ENCODE results near the gene TEN1. TPM values are rescaled to one million over a fixed set of nuclear protein-coding genes. Genes with fewer than 3 reads are reported as not detected.

TEN1 gene
- total RNA-seq, 1 donor from 2014 or later: 5.9 TPM

DNA sequence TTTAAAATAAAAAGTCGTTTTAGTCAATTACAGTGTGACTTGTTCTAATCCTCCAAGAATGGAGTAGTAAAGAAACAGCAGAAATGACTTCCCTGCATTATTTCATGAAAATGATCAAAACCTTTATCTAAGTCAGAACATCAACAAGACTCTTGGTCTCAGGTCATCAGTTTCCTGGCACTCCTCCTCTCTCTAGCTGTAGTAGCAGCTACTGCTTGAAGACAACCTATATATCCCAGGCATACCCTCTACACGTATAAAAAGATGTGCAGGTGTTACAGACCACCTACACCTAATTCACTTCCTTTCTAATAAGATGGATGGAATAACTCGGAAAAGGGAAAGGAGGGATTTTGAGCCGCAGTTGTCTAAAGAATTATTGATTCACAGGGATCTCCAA, 36.6 kb upstream of the TEN1 start:
- no peak overlapping the region for H3K4me3 Mint-ChIP-seq
- H3K9me3 Mint-ChIP-seq: no peaks in the 10 kb centered on the region
- Histone ChIP-seq H3K27me3 (no peaks in the 10 kb centered on the region), H3K4me3 (no peak overlapping the region), H3K4me1 (peaks cover 8% of the 10 kb centered on the region), H3K4me2 (no peak overlapping the region), H4K20me1 (ENCODE audit: low read depth) (no peaks in the 10 kb centered on the region), H3K79me2 (ENCODE audit: low read depth) (no peaks in the 10 kb centered on the region), H2AFZ (replicated peaks) (no peak overlapping the region), H3K36me3 (no peaks in the 10 kb centered on the region), H3F3A (ENCODE audit: low read depth) (peaks cover 9% of the 10 kb centered on the region), H3K9ac (no peak overlapping the region), H3K27ac (no peak overlapping the region), H3K9me3 (ENCODE audit: low read depth) (no peaks in the 10 kb centered on the region)
- DNase-seq (ENCODE audit: low spot score): no peak
- peaks cover 6% of the 10 kb centered on the region for H3K27me3 Mint-ChIP-seq (ENCODE audit: insufficient read depth, low read depth)
- no peak overlapping the region for H3K27ac Mint-ChIP-seq
- H3K4me1 Mint-ChIP-seq: peaks cover 15% of the 10 kb centered on the region
- TF ChIP-seq EZH2phosphoT487 (IDR thresholded peaks at IDR 0.05): no peak
- H3K36me3 Mint-ChIP-seq: peaks cover 8% of the 10 kb centered on the region

DNA sequence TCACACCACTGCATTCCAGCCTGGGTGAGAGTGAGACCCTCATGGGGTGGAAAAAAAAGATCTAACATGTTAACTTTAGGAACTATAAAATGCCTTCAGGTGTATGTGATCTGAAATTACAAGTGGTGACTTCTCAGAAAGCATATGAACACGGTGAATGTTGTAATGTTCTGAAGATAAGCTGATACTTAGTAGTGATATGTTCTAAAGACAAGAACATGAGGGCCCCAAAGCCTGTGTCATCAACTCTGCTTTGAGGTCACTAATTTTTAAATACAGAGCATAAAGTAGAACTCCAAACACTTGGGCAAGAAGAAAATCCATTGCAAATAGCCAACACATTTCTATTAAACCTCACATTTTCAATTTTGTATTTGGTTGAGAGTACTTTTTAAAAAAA, 35.5 kb upstream of the TEN1 start:
- Histone ChIP-seq H3K36me3 (no peaks in the 10 kb centered on the region), H3K4me1 (peaks cover 8% of the 10 kb centered on the region), H3K79me2 (ENCODE audit: low read depth) (no peaks in the 10 kb centered on the region), H3K4me2 (no peak overlapping the region), H3K9ac (no peak overlapping the region), H3K4me3 (no peak overlapping the region), H3K9me3 (ENCODE audit: low read depth) (no peaks in the 10 kb centered on the region), H3K27ac (no peak overlapping the region), H3K27me3 (no peaks in the 10 kb centered on the region), H4K20me1 (ENCODE audit: low read depth) (no peaks in the 10 kb centered on the region), H2AFZ (replicated peaks) (no peak overlapping the region), H3F3A (ENCODE audit: low read depth) (peaks cover 9% of the 10 kb centered on the region)
- peaks cover 5% of the 10 kb centered on the region for H3K36me3 Mint-ChIP-seq
- peaks cover 2% of the 10 kb centered on the region for H3K27me3 Mint-ChIP-seq (ENCODE audit: insufficient read depth, low read depth)
- no peaks in the 10 kb centered on the region for H3K9me3 Mint-ChIP-seq
- no peak overlapping the region for H3K4me3 Mint-ChIP-seq
- TF ChIP-seq EZH2 (IDR thresholded peaks at IDR 0.05): no peak
- TF ChIP-seq, protein P1, sequence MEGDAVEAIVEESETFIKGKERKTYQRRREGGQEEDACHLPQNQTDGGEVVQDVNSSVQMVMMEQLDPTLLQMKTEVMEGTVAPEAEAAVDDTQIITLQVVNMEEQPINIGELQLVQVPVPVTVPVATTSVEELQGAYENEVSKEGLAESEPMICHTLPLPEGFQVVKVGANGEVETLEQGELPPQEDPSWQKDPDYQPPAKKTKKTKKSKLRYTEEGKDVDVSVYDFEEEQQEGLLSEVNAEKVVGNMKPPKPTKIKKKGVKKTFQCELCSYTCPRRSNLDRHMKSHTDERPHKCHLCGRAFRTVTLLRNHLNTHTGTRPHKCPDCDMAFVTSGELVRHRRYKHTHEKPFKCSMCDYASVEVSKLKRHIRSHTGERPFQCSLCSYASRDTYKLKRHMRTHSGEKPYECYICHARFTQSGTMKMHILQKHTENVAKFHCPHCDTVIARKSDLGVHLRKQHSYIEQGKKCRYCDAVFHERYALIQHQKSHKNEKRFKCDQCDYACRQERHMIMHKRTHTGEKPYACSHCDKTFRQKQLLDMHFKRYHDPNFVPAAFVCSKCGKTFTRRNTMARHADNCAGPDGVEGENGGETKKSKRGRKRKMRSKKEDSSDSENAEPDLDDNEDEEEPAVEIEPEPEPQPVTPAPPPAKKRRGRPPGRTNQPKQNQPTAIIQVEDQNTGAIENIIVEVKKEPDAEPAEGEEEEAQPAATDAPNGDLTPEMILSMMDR (IDR thresholded peaks at IDR 0.05): no peak
- no peak for TF ChIP-seq EZH2phosphoT487 (IDR thresholded peaks at IDR 0.05)
- H3K4me1 Mint-ChIP-seq: peaks cover 15% of the 10 kb centered on the region
- no peak overlapping the region for H3K27ac Mint-ChIP-seq
- no peak for DNase-seq (ENCODE audit: low spot score)

DNA sequence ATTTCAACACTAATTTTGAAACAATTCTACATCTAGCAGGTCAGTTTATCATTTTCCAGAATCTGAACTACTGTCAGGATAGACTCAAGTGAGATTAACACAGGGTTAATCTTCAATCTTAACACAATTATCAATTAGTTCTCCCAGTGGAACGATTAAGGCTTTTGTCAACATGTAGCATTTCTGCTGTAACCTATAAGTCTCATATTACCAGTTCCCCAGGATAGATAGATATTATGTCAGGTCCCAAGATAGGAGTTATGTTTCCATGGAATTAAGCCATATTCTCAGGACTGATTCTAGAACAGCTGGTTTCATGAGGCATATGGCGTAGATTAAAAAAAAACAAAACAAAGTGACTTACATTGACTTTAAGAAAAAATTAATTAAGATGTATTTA, 33.8 kb upstream of the TEN1 start:
- peaks cover 9% of the 10 kb centered on the region for H3F3A ChIP-seq (ENCODE audit: low read depth)
- no peaks in the 10 kb centered on the region for H3K36me3 ChIP-seq
- Mint-ChIP-seq H3K27me3 (ENCODE audit: insufficient read depth, low read depth) (peaks cover 2% of the 10 kb centered on the region), H3K4me1 (peaks cover 15% of the 10 kb centered on the region), H3K36me3 (peaks cover 12% of the 10 kb centered on the region), H3K27ac (no peak overlapping the region), H3K9me3 (no peaks in the 10 kb centered on the region), H3K4me3 (no peak overlapping the region)
- H3K27ac ChIP-seq: no peak overlapping the region
- no peak overlapping the region for H3K4me2 ChIP-seq
- no peaks in the 10 kb centered on the region for H3K27me3 ChIP-seq
- no peaks in the 10 kb centered on the region for H3K9me3 ChIP-seq (ENCODE audit: low read depth)
- H3K9ac ChIP-seq: no peak overlapping the region
- H3K4me1 ChIP-seq: peaks cover 7% of the 10 kb centered on the region
- TF ChIP-seq EZH2phosphoT487 (IDR thresholded peaks at IDR 0.05) (no peak), EZH2 (IDR thresholded peaks at IDR 0.05) (no peak)
- TF ChIP-seq, protein P1 (IDR thresholded peaks at IDR 0.05): no peak
- H3K79me2 ChIP-seq (ENCODE audit: low read depth): no peaks in the 10 kb centered on the region
- no peak overlapping the region for H3K4me3 ChIP-seq
- H4K20me1 ChIP-seq (ENCODE audit: low read depth): no peaks in the 10 kb centered on the region
- DNase-seq (ENCODE audit: low spot score): no peak
- H2AFZ ChIP-seq (replicated peaks): no peak overlapping the region

DNA sequence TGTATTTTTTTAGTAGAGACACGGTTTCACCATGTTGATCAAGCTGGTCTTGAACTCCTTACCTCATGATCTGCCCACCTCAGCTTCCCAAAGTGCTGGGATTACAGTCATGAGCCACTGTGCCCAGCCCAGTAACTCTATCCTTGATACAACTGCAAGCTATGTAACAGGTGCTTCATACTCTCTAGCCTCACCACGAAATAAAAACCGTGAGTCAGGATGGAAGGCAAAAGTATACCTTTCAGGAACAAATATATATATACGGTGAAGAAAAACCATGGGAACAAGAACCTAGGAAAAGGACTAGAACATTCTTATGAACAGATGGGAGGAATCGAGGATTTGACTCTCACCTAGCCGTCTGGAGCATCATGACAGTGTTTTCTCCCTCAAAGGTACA, 28.6 kb upstream of the TEN1 start:
- H3K27ac Mint-ChIP-seq: no peak overlapping the region
- Histone ChIP-seq H3F3A (ENCODE audit: low read depth) (no peaks in the 10 kb centered on the region), H3K4me1 (no peaks in the 10 kb centered on the region), H3K27me3 (no peaks in the 10 kb centered on the region), H2AFZ (replicated peaks) (no peak overlapping the region), H3K4me3 (no peak overlapping the region), H4K20me1 (ENCODE audit: low read depth) (no peaks in the 10 kb centered on the region), H3K9me3 (ENCODE audit: low read depth) (no peaks in the 10 kb centered on the region), H3K36me3 (no peaks in the 10 kb centered on the region), H3K27ac (no peak overlapping the region), H3K79me2 (ENCODE audit: low read depth) (no peaks in the 10 kb centered on the region), H3K4me2 (no peak overlapping the region), H3K9ac (no peak overlapping the region)
- H3K36me3 Mint-ChIP-seq: peaks cover 25% of the 10 kb centered on the region
- H3K27me3 Mint-ChIP-seq (ENCODE audit: insufficient read depth, low read depth): peaks cover 4% of the 10 kb centered on the region
- H3K4me1 Mint-ChIP-seq: no peaks in the 10 kb centered on the region
- H3K4me3 Mint-ChIP-seq: no peak overlapping the region
- H3K9me3 Mint-ChIP-seq: no peaks in the 10 kb centered on the region
- no peak for DNase-seq (ENCODE audit: low spot score)
- TF ChIP-seq EZH2 (IDR thresholded peaks at IDR 0.05) (no peak), EZH2phosphoT487 (IDR thresholded peaks at IDR 0.05) (no peak)
- TF ChIP-seq, protein P1 (IDR thresholded peaks at IDR 0.05): no peak

Data from neural progenitor cell (in vitro differentiated cells).